HEK293 (cell line): ENCODE measurements around the gene MUC5AC.

Source experiments
- CTCF ChIA-PET: fragments of 350-600 bp; formaldehyde crosslinking; extraction: SDS; loops from one replicate; lab custom pipeline; 2021; ENCODE audit warnings: antibody characterized with exemption; lab: Yijun Ruan, JAX
- POLR2A ChIA-PET: fragments of 300-600 bp; formaldehyde crosslinking; extraction: SDS; loops from one replicate; lab custom pipeline; 2020; ENCODE audit warnings: antibody characterized with exemption, inconsistent platforms; lab: Yijun Ruan, JAX
- H3K27ac ChIP-seq: fragments of 200-500 bp; sonication (Bioruptor generic); 2 replicates; pipeline ENCODE4 v1.5.1; 2014; ENCODE audit warnings: low read depth, low read length, control low read depth, inconsistent platforms; ENCODE audit errors: extremely low read depth
- H3K36me3 ChIP-seq, 2 experiments: fragments of 200-500 bp in 1 of 2; sonication (Bioruptor generic) in 1 of 2; 1 replicate in 1 of 2; 2 replicates in 1 of 2; pipeline ENCODE4 v1.5.1; 2014 to 2017; ENCODE audit warnings: inconsistent platforms in 2 of 2, low read length in 2 of 2; ENCODE audit not compliant: control insufficient read depth in 2 of 2, insufficient read depth in 1 of 2
- H3K4me1 ChIP-seq: fragments of 200-500 bp; sonication (Bioruptor generic); 2 replicates; pipeline ENCODE4 v1.5.1; 2014; ENCODE audit warnings: mild to moderate bottlenecking, low read length, inconsistent platforms; ENCODE audit not compliant: control insufficient read depth, insufficient read depth
- H3K4me3 ChIP-seq: 2 replicates; pipeline ENCODE4 v1.5.1; 2011; ENCODE audit warnings: low read depth, mild to moderate bottlenecking, control low read depth, low read length, moderate library complexity
- H3K9me3 ChIP-seq: fragments of 200-500 bp; sonication (Bioruptor generic); 2 replicates; pipeline ENCODE4 v1.5.1; 2014; ENCODE audit warnings: low read depth, low read length, inconsistent platforms; ENCODE audit not compliant: control insufficient read depth, insufficient read depth
- OSR2 ChIP-seq: fragments of 450-650 bp; formaldehyde crosslinking; IDR thresholded peaks from 2 replicates; pipeline ENCODE4 v1.5.1; 2016; ENCODE audit warnings: missing biosample characterization, missing genetic modification characterization
- ZBTB48 ChIP-seq: fragments of 450-650 bp; formaldehyde crosslinking; IDR thresholded peaks from 2 replicates; pipeline ENCODE4 v1.5.1; 2016; ENCODE audit warnings: missing biosample characterization, missing genetic modification characterization
- ZBTB8A ChIP-seq: fragments of 450-650 bp; formaldehyde crosslinking; IDR thresholded peaks from 2 replicates; pipeline ENCODE4 v1.5.1; 2016; ENCODE audit warnings: missing biosample characterization, missing genetic modification characterization
- ZNF10 ChIP-seq: fragments of 450-650 bp; formaldehyde crosslinking; IDR thresholded peaks from 2 replicates; pipeline ENCODE4 v1.5.1; 2017; ENCODE audit warnings: missing biosample characterization, missing genetic modification characterization
- ZNF112 ChIP-seq: fragments of 450-650 bp; formaldehyde crosslinking; IDR thresholded peaks from 2 replicates; pipeline ENCODE4 v1.5.0; 2017; ENCODE audit warnings: missing biosample characterization, missing genetic modification characterization
- ZNF132 ChIP-seq: fragments of 450-650 bp; formaldehyde crosslinking; IDR thresholded peaks from 2 replicates; pipeline ENCODE4 v1.5.1; 2017; ENCODE audit warnings: missing biosample characterization, missing genetic modification characterization, borderline replicate concordance
- ZNF223 ChIP-seq: fragments of 450-650 bp; formaldehyde crosslinking; IDR thresholded peaks from 2 replicates; pipeline ENCODE4 v1.5.1; 2016; ENCODE audit warnings: missing biosample characterization, missing genetic modification characterization
- ZNF426 ChIP-seq: fragments of 450-650 bp; formaldehyde crosslinking; IDR thresholded peaks from 2 replicates; pipeline ENCODE4 v1.5.1; 2017; ENCODE audit warnings: missing biosample characterization, missing genetic modification characterization, mild to moderate bottlenecking, inconsistent platforms, moderate library complexity
- ZNF501 ChIP-seq: fragments of 450-650 bp; formaldehyde crosslinking; IDR thresholded peaks from 2 replicates; pipeline ENCODE4 v1.5.1; 2016; ENCODE audit warnings: missing biosample characterization, missing genetic modification characterization
- ZNF558 ChIP-seq: fragments of 450-650 bp; formaldehyde crosslinking; IDR thresholded peaks from 2 replicates; pipeline ENCODE4 v1.5.1; 2016; ENCODE audit warnings: missing biosample characterization, missing genetic modification characterization
- ZNF560 ChIP-seq: fragments of 450-650 bp; formaldehyde crosslinking; IDR thresholded peaks from 2 replicates; pipeline ENCODE4 v1.5.1; 2017; ENCODE audit warnings: missing biosample characterization, missing genetic modification characterization, borderline replicate concordance
- ZNF561 ChIP-seq: fragments of 450-650 bp; IDR thresholded peaks from 2 replicates; pipeline ENCODE4 v1.5.1; 2018; ENCODE audit warnings: missing biosample characterization, missing genetic modification characterization, borderline replicate concordance
- ZNF624 ChIP-seq: fragments of 450-650 bp; formaldehyde crosslinking; IDR thresholded peaks from 2 replicates; pipeline ENCODE4 v1.5.1; 2017; ENCODE audit warnings: missing biosample characterization, missing genetic modification characterization
- ZNF777 ChIP-seq: fragments of 450-650 bp; formaldehyde crosslinking; IDR thresholded peaks from 2 replicates; pipeline ENCODE4 v1.5.1; 2017; ENCODE audit warnings: missing biosample characterization, missing genetic modification characterization, borderline replicate concordance
- ZNF791 ChIP-seq: fragments of 450-650 bp; formaldehyde crosslinking; IDR thresholded peaks from 2 replicates; pipeline ENCODE4 v1.5.1; 2016; ENCODE audit warnings: missing biosample characterization, missing genetic modification characterization
- ZNF843 ChIP-seq: fragments of 450-650 bp; formaldehyde crosslinking; IDR thresholded peaks from 2 replicates; pipeline ENCODE4 v1.5.1; 2016; ENCODE audit warnings: missing biosample characterization, missing genetic modification characterization
- ZXDB ChIP-seq: fragments of 450-650 bp; formaldehyde crosslinking; IDR thresholded peaks from 2 replicates; pipeline ENCODE4 v1.5.1; 2016; ENCODE audit warnings: missing biosample characterization, missing genetic modification characterization
- TF ChIP-seq, protein P1 (sequence below): fragments of 450-650 bp; formaldehyde crosslinking; IDR thresholded peaks from 2 replicates; pipeline ENCODE4 v1.5.1; 2016; ENCODE audit warnings: missing biosample characterization, missing genetic modification characterization, low read depth
- TF ChIP-seq, protein P2 (sequence below): fragments of 450-650 bp; formaldehyde crosslinking; IDR thresholded peaks from 2 replicates; pipeline ENCODE4 v1.5.1; 2016; ENCODE audit warnings: missing biosample characterization, missing genetic modification characterization
- TF ChIP-seq, protein P3 (sequence below): fragments of 450-650 bp; formaldehyde crosslinking; conservative IDR thresholded peaks from 2 replicates; pipeline ENCODE4 v1.5.1; 2016; ENCODE audit warnings: low read depth, missing biosample characterization, missing genetic modification characterization
- TF ChIP-seq, protein P4 (sequence below): fragments of 450-650 bp; IDR thresholded peaks from 2 replicates; pipeline ENCODE4 v1.5.1; 2018; ENCODE audit warnings: missing biosample characterization, missing genetic modification characterization
- TF ChIP-seq, protein P5 (sequence below): fragments of 450-650 bp; formaldehyde crosslinking; IDR thresholded peaks from 2 replicates; pipeline ENCODE4 v1.5.1; 2017; ENCODE audit warnings: missing biosample characterization, mild to moderate bottlenecking, missing genetic modification characterization, moderate library complexity

The MUC5AC gene

DNA sequence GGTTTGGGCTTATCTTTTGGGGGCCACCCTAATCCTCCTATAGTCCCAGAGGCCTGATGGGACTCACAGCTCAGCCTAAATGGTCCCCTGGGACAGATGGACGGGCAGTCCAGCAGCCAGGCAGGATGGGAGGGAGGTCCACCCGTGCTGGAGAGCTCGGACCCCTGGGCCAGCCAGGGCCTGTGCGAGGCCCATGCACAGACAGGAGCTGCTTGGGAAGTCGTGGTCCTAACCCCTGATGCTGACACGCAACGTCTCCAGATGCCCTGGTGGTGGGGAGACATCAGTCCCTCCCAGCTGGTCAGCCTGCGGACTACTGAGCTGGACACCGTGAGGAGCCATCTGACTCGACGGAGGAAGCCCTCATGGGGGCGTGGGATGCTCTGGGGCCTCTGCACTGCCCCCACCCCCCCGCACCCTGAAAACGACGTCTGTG lies 31.2 kb upstream of the MUC5AC start:
- CTCF ChIA-PET: no interaction called here
- no peak for TF ChIP-seq ZNF560
- no peak for TF ChIP-seq ZNF112 (tag by site-specific recombination)
- TF ChIP-seq, protein P1, sequence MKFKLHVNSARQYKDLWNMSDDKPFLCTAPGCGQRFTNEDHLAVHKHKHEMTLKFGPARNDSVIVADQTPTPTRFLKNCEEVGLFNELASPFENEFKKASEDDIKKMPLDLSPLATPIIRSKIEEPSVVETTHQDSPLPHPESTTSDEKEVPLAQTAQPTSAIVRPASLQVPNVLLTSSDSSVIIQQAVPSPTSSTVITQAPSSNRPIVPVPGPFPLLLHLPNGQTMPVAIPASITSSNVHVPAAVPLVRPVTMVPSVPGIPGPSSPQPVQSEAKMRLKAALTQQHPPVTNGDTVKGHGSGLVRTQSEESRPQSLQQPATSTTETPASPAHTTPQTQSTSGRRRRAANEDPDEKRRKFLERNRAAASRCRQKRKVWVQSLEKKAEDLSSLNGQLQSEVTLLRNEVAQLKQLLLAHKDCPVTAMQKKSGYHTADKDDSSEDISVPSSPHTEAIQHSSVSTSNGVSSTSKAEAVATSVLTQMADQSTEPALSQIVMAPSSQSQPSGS (tag by site-specific recombination): no peak
- TF ChIP-seq, protein P2, sequence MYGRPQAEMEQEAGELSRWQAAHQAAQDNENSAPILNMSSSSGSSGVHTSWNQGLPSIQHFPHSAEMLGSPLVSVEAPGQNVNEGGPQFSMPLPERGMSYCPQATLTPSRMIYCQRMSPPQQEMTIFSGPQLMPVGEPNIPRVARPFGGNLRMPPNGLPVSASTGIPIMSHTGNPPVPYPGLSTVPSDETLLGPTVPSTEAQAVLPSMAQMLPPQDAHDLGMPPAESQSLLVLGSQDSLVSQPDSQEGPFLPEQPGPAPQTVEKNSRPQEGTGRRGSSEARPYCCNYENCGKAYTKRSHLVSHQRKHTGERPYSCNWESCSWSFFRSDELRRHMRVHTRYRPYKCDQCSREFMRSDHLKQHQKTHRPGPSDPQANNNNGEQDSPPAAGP (tag by site-specific recombination): no peak
- no peak for TF ChIP-seq ZNF10 (tag by site-specific recombination)
- TF ChIP-seq ZNF501 (tag by site-specific recombination): no peak
- TF ChIP-seq ZBTB48: no peak
- no peak for TF ChIP-seq ZNF624 (tag by site-specific recombination)
- Histone ChIP-seq H3K36me3 (no peaks in the 10 kb centered on the region), H3K9me3 (no peaks in the 10 kb centered on the region), H3K27ac (no peak overlapping the region), H3K4me3 (no peak overlapping the region), H3K4me1 (no peaks in the 10 kb centered on the region)
- POLR2A ChIA-PET: no interaction called here

DNA sequence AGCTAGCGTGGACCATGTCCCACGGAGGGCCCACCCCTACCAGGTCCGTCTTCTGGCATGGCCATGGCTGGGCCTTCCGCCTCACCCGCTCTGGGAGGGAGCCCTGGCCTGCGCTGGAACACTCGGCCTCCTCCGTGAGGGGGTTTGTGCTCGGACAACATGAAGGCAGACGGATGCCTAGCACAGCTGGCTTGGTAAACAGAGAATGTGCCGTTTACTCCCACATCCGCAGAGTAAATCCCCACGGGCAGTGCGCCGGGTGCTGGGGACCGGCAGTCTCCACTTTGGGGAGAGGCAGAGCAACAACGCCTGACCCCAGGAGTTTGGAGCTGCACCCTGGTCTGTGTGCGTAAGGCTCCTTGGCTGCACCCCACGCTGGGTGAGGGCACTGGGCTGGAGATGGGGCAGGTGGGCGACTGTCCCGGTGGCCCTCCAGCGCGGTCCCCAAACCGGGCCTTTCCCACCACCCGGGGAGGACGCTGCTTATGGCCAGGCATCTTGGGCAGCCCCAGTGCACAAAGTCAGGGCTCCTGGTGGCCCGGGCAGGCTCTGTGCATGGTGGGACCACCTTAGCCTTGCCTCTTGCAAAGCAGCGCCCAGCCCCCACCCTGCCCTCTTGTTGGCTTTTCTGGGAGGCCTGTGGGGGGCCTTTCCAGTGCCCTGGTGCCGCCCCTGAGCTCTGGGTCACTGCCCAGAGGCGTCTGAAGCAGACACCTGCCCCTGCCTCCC lies 30.7 kb upstream of the MUC5AC start:
- no peaks in the 10 kb centered on the region for H3K4me1 ChIP-seq
- no peak for TF ChIP-seq ZNF791
- TF ChIP-seq, protein P3, sequence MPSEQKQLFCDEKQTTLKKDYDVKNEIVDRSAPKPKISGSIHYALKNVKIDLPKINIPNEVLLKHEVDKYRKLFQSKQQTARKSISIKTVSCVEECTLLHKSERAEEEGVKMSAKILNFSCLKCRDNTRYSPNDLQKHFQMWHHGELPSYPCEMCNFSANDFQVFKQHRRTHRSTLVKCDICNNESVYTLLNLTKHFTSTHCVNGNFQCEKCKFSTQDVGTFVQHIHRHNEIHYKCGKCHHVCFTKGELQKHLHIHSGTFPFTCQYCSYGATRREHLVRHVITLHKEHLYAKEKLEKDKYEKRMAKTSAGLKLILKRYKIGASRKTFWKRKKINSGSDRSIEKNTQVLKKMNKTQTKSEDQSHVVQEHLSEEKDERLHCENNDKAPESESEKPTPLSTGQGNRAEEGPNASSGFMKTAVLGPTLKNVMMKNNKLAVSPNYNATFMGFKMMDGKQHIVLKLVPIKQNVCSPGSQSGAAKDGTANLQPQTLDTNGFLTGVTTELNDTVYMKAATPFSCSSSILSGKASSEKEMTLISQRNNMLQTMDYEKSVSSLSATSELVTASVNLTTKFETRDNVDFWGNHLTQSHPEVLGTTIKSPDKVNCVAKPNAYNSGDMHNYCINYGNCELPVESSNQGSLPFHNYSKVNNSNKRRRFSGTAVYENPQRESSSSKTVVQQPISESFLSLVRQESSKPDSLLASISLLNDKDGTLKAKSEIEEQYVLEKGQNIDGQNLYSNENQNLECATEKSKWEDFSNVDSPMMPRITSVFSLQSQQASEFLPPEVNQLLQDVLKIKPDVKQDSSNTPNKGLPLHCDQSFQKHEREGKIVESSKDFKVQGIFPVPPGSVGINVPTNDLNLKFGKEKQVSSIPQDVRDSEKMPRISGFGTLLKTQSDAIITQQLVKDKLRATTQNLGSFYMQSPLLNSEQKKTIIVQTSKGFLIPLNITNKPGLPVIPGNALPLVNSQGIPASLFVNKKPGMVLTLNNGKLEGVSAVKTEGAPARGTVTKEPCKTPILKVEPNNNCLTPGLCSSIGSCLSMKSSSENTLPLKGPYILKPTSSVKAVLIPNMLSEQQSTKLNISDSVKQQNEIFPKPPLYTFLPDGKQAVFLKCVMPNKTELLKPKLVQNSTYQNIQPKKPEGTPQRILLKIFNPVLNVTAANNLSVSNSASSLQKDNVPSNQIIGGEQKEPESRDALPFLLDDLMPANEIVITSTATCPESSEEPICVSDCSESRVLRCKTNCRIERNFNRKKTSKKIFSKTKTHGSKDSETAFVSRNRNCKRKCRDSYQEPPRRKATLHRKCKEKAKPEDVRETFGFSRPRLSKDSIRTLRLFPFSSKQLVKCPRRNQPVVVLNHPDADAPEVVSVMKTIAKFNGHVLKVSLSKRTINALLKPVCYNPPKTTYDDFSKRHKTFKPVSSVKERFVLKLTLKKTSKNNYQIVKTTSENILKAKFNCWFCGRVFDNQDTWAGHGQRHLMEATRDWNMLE: no peak
- no peak for TF ChIP-seq ZXDB (tag by site-specific recombination)
- TF ChIP-seq ZNF843 (tag by site-specific recombination): no peak
- no peak for TF ChIP-seq ZNF501 (tag by site-specific recombination)
- TF ChIP-seq ZNF558 (tag by site-specific recombination): no peak
- TF ChIP-seq, protein P1 (tag by site-specific recombination): no peak
- no peak for TF ChIP-seq ZNF561
- no peak for TF ChIP-seq ZNF223 (tag by site-specific recombination)
- no peak for TF ChIP-seq ZNF624 (tag by site-specific recombination)
- TF ChIP-seq ZNF777 (tag by site-specific recombination): no peak
- TF ChIP-seq ZBTB8A (tag by site-specific recombination): no peak
- no peak for TF ChIP-seq OSR2 (tag by site-specific recombination)
- TF ChIP-seq, protein P4, sequence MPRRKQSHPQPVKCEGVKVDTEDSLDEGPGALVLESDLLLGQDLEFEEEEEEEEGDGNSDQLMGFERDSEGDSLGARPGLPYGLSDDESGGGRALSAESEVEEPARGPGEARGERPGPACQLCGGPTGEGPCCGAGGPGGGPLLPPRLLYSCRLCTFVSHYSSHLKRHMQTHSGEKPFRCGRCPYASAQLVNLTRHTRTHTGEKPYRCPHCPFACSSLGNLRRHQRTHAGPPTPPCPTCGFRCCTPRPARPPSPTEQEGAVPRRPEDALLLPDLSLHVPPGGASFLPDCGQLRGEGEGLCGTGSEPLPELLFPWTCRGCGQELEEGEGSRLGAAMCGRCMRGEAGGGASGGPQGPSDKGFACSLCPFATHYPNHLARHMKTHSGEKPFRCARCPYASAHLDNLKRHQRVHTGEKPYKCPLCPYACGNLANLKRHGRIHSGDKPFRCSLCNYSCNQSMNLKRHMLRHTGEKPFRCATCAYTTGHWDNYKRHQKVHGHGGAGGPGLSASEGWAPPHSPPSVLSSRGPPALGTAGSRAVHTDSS (tag by site-specific recombination): no peak
- TF ChIP-seq, protein P5, sequence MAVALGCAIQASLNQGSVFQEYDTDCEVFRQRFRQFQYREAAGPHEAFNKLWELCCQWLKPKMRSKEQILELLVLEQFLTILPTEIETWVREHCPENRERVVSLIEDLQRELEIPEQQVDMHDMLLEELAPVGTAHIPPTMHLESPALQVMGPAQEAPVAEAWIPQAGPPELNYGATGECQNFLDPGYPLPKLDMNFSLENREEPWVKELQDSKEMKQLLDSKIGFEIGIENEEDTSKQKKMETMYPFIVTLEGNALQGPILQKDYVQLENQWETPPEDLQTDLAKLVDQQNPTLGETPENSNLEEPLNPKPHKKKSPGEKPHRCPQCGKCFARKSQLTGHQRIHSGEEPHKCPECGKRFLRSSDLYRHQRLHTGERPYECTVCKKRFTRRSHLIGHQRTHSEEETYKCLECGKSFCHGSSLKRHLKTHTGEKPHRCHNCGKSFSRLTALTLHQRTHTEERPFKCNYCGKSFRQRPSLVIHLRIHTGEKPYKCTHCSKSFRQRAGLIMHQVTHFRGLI (tag by site-specific recombination): no peak
- TF ChIP-seq ZNF426: no peak
- no peak for TF ChIP-seq ZNF132 (tag by site-specific recombination)
- TF ChIP-seq, all 188 proteins: peak for 0
- Histone ChIP-seq H3K27ac (no peak overlapping the region), H3K36me3 (no peaks in the 10 kb centered on the region), H3K4me3 (no peak overlapping the region), H3K9me3 (no peaks in the 10 kb centered on the region)
- CTCF ChIA-PET: no interaction called here
- POLR2A ChIA-PET: interaction anchor here (0.6 kb wide), 1 partner anchor 1705 kb away, joined by 5 read pairs; no protein-coding TSS in a partner anchor
